Testis (tissue), 3 donors: ENCODE measurements around the gene RCAN2. TPM values are rescaled to one million over a fixed set of nuclear protein-coding genes. Genes with fewer than 3 reads are reported as not detected.

Experiments
- DNase-seq: peaks from one replicate; pipeline ENCODE4 v3.0.0-alpha.2; 2019
- H3K27ac ChIP-seq, 2 donors: fragments of 200-600 bp; sonication (generic); one replicate each; pipeline ENCODE4 v1.5.1; 2019
- H3K27me3 ChIP-seq: fragments of 200-600 bp; sonication (generic); one replicate; pipeline ENCODE4 v1.5.1; 2019
- H3K36me3 ChIP-seq: fragments of 200-600 bp; sonication (generic); one replicate; pipeline ENCODE4 v1.5.1; 2017; ENCODE audit warnings: low read depth; ENCODE audit errors: missing control alignments
- H3K4me1 ChIP-seq: fragments of 200-600 bp; sonication (generic); one replicate; pipeline ENCODE4 v1.5.1; 2019
- H3K4me3 ChIP-seq, 2 donors: fragments of 200-600 bp; sonication (generic); one replicate each; pipeline ENCODE4 v1.5.1; 2017 to 2019
- H3K9me3 ChIP-seq: fragments of 200-600 bp; sonication (generic); one replicate; pipeline ENCODE4 v1.5.1; 2017
- POLR2A ChIP-seq: fragments of 450-650 bp; IDR thresholded peaks from one replicate; pipeline ENCODE4 v1.6.1; 2017; ENCODE audit warnings: antibody characterized with exemption, mild to moderate bottlenecking, moderate library complexity
- WGBS, 2 donors: methylation state at CpG; one replicate each; pipeline ENCODE4 v1.1.5; 2018; 5-methylcytosine and 5-hydroxymethylcytosine counted together
- intact Hi-C: fragments of 100-400 bp; cut with DNase I; formaldehyde crosslinking; loops from one replicate; pipeline ENCODE4 v1.15.1; 2023; ENCODE audit warnings: low total_unique reads
- polyA plus RNA-seq: library from polyadenylated mRNA; stranded (reverse); fragments of 350-450 nt; fragmentation: Illumina TruSeq; extraction: RNeasy Lipid Tissue Mini Kit (QIAGEN cat#74804); gene quantifications from one replicate; pipeline ENCODE4 v1.2.3, GENCODE V29; 2014; ENCODE audit warnings: low read depth, low replicate concordance; ENCODE audit not compliant: insufficient read depth
- total RNA-seq, 2 donors: library from RNA; depleted of rRNA; stranded (reverse); fragments of >200 nt; gene quantifications; one replicate each; pipeline ENCODE4 v1.2.3, GENCODE V29; 2016
- TF ChIP-seq, protein P1 (sequence below), 3 experiments: fragments of 450-650 bp in 2 of 3; fragments of 200-600 bp in 1 of 3; sonication (generic) in 1 of 3; IDR thresholded peaks; one replicate each; pipeline ENCODE4 v1.5.1; 2016 to 2019; ENCODE audit warnings: antibody characterized with exemption in 3 of 3, mild to moderate bottlenecking in 2 of 3, moderate library complexity in 1 of 3

RCAN2 gene
- total and polyA plus RNA-seq, 3 donors from 2014 or later: 6.3 to 17.4 (median 7.1) TPM

DNA sequence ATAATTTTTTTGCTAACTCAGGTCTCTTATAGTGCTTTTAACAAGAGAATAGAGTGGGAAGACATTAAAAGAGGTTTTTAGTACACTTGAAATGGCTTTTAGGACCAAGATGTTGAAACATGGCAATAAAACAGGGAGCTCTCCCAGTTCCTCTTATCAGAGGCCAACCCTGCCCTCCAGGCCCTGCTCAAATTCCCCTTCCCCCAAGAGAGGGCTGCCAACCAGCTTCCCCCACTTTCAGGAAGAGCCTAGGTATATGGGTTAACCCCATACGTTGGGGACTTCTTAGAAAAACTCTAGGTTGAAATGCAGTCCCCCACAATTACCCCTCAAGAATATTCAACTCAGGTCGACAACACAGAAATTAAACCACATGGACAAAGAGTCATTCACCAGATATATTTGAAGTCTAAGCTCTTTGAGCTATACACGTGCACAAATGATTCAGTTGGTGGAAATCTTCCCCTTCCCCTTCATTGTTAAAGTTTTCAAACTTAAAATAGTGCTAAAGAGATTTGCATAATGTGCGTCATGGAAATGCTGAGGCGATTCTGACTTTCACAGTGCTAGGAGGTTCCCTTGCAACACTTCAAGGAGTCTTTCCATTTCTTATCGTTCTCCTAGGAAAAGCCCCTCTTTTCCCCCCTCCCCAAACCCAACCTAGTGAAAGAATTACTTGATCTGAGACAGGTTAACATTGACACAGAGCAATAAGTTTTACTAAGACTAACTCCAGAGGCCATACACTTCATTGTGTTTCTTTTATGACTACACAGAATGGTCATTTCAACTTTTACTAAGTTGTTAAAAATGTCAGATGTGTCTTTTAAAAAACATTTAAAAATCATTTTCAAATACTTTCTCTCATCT is 270.7 kb downstream of the RCAN2 start:
- intact Hi-C loops: loop anchor here (10.0 kb wide), 1 partner anchor 194 kb away; no protein-coding TSS in a partner anchor
- 62 to 64% methylated on average over 6 of the region's 6 CpGs for WGBS, 2 donors
- Histone ChIP-seq H3K36me3 (no peaks in the 10 kb centered on the region), H3K9me3 (no peaks in the 10 kb centered on the region), H3K4me3 (no peak overlapping the region), H3K4me1 (peaks cover 22% of the 10 kb centered on the region), H3K27ac (peak overlapping the region; percentile 20 to 78), H3K27me3 (no peaks in the 10 kb centered on the region)
- DNase-seq: no peak
- no peak for TF ChIP-seq POLR2A
- TF ChIP-seq, protein P1, sequence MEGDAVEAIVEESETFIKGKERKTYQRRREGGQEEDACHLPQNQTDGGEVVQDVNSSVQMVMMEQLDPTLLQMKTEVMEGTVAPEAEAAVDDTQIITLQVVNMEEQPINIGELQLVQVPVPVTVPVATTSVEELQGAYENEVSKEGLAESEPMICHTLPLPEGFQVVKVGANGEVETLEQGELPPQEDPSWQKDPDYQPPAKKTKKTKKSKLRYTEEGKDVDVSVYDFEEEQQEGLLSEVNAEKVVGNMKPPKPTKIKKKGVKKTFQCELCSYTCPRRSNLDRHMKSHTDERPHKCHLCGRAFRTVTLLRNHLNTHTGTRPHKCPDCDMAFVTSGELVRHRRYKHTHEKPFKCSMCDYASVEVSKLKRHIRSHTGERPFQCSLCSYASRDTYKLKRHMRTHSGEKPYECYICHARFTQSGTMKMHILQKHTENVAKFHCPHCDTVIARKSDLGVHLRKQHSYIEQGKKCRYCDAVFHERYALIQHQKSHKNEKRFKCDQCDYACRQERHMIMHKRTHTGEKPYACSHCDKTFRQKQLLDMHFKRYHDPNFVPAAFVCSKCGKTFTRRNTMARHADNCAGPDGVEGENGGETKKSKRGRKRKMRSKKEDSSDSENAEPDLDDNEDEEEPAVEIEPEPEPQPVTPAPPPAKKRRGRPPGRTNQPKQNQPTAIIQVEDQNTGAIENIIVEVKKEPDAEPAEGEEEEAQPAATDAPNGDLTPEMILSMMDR (IDR thresholded peaks at IDR 0.05): no peak

DNA sequence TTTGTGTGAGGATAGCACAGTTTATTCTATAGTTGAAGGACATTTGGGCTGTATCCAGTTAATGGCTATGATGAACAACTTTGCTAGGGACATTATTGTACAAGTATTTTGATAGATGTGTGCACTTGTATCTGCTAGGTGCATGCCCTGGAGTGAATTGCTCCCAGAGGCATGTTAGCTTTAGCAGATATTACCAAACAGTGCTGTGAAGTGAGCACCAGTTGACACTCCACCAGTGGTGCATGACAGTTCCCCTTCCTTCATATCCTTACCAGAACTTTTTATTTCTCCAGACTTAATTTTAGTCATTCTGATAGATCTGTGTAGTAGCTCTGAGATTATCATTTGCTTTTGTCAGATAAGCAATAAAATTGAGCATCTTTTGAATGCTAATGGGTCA is 271.6 kb downstream of the RCAN2 start:
- H3K27me3 ChIP-seq: no peaks in the 10 kb centered on the region
- intact Hi-C loops: loop anchor here (10.0 kb wide), 1 partner anchor 195 kb away; no protein-coding TSS in a partner anchor
- no peak for DNase-seq
- H3K4me1 ChIP-seq: peaks cover 22% of the 10 kb centered on the region
- H3K9me3 ChIP-seq: no peaks in the 10 kb centered on the region
- no peak for TF ChIP-seq POLR2A
- TF ChIP-seq, protein P1 (IDR thresholded peaks at IDR 0.05): no peak
- H3K36me3 ChIP-seq: no peaks in the 10 kb centered on the region
- no peak overlapping the region for H3K4me3 ChIP-seq
- H3K27ac ChIP-seq: peak overlapping the region; percentile 20 to 78

DNA sequence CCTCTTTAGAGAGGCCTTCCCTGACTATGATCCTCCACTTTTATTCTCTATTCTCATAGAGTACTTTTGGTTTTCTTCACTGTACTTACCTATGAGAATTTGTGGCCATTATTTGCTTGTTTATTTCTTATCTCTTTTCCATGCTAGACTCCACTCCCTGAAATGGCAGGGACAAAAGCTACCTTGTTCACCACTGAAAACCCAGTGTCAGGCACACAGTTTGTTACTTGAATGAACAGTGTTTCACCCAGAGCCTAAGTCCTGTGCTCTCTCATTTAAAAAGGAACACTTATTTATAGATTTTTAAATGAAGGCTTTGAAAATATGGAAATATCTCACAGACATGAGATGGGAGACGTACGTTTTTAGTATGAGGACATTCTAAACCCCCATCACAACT is 272.8 kb downstream of the RCAN2 start:
- no peak for DNase-seq
- Histone ChIP-seq H3K9me3 (no peaks in the 10 kb centered on the region), H3K36me3 (no peaks in the 10 kb centered on the region), H3K4me3 (no peak overlapping the region), H3K27me3 (no peaks in the 10 kb centered on the region), H3K4me1 (peaks cover 22% of the 10 kb centered on the region), H3K27ac (peak overlapping the region; percentile 78 to 88)
- intact Hi-C loops: no loop called here
- TF ChIP-seq, protein P1 (IDR thresholded peaks at IDR 0.05): no peak
- no peak for TF ChIP-seq POLR2A
- WGBS, 2 donors: 68 to 83% methylated on average over 2 of the region's 2 CpGs

DNA sequence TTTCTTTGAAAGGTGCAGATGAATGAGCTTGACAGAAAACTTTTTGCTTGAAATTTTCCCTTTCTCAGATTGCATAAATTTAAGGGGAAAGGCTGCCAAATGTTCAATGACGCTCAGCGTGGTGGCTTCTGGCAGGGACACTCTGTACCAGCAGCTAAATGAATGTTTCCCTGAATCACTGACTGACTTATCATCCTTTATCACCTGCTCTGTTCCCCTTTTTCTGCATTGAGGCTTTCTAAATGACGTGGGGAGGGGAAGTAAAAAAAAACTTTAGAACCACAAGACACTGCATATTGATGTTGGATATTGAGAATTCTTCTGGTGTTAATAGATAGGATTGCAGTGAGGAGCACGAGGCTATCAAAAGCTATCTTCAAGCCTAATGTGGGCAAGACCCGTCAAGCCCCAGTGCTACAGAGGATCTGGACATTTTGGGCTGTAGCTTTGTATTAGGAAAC is 273.5 kb downstream of the RCAN2 start:
- H3K4me3 ChIP-seq: no peak overlapping the region
- WGBS, 2 donors: 42 to 45% methylated on average over 5 of the region's 5 CpGs

More for the DNA sequence above, 273.5 kb downstream of the RCAN2 start:
- H3K27me3 ChIP-seq: no peaks in the 10 kb centered on the region
- no peaks in the 10 kb centered on the region for H3K36me3 ChIP-seq
- intact Hi-C loops: no loop called here
- DNase-seq: peak; percentile 74
- H3K9me3 ChIP-seq: no peaks in the 10 kb centered on the region
- H3K27ac ChIP-seq: peak overlapping the region; percentile 78 to 88
- TF ChIP-seq POLR2A: no peak
- TF ChIP-seq, protein P1 (IDR thresholded peaks at IDR 0.05): no peak
- peaks cover 22% of the 10 kb centered on the region for H3K4me1 ChIP-seq
